OCI-LY3 (cell line): ENCODE results near the gene RPUSD1.

Experiments used
- H2AFZ ChIP-seq: fragments of 200-600, 300-600 bp; shearing (Covaris generic); 2 replicates; pipeline ENCODE4 v1.6.0; 2014; ENCODE audit warnings: antibody characterized with exemption, low read depth, low read length
- H3K27ac ChIP-seq: fragments of 200-600, 300-600 bp; sonication (generic); 2 replicates; pipeline ENCODE4 v1.5.1; 2014; ENCODE audit warnings: mild to moderate bottlenecking, low read length, moderate library complexity, mixed read lengths
- H3K27me3 ChIP-seq: fragments of 200-600, 300-600 bp; sonication (generic); 2 replicates; pipeline ENCODE4 v1.6.1; 2014; ENCODE audit warnings: low read depth, low read length, mixed read lengths
- H3K36me3 ChIP-seq: fragments of 200-600, 300-600 bp; sonication (generic); replicated peaks from 2 replicates; pipeline ENCODE3; 2014; ENCODE audit warnings: low read depth, low read length, mixed read lengths
- H3K4me1 ChIP-seq: fragments of 300-600, 200-600 bp; sonication (generic); 2 replicates; pipeline ENCODE4 v1.6.1; 2014; ENCODE audit warnings: low read length, mixed read lengths
- H3K4me2 ChIP-seq: fragments of 200-600, 300-600 bp; sonication (generic); 2 replicates; pipeline ENCODE4 v1.6.1; 2014; ENCODE audit warnings: low read length, mixed read lengths
- H3K4me3 ChIP-seq: fragments of 300-600, 200-600 bp; sonication (generic); 2 replicates; pipeline ENCODE4 v1.5.1; 2014; ENCODE audit warnings: antibody characterized with exemption, mild to moderate bottlenecking, low read length, moderate library complexity
- H3K79me2 ChIP-seq: fragments of 300-600, 200-600 bp; shearing (Covaris generic); 2 replicates; pipeline ENCODE4 v1.6.1; 2014; ENCODE audit warnings: mild to moderate bottlenecking, low read length, mixed read lengths
- H3K9ac ChIP-seq: fragments of 300-600, 200-600 bp; shearing (Covaris generic); 2 replicates; pipeline ENCODE4 v1.6.0; 2014; ENCODE audit warnings: mild to moderate bottlenecking, low read length, moderate library complexity
- H3K9me3 ChIP-seq: fragments of 200-600, 300-600 bp; shearing (Covaris generic); 2 replicates; pipeline ENCODE4 v1.6.1; 2014; ENCODE audit warnings: low read length, mixed read lengths; ENCODE audit not compliant: insufficient read depth
- H4K20me1 ChIP-seq: fragments of 200-600, 300-600 bp; sonication (generic); 2 replicates; pipeline ENCODE4 v1.6.1; 2016; ENCODE audit warnings: low read length, mixed read lengths; ENCODE audit not compliant: insufficient read depth
- CTCF ChIP-seq: fragments of 200-600, 300-600 bp; sonication (generic); IDR thresholded peaks from 2 replicates; pipeline ENCODE4 v1.5.1; 2014; ENCODE audit warnings: antibody characterized with exemption, low read length, low read depth
- EZH2phosphoT487 ChIP-seq: fragments of 200-600 bp; shearing (Covaris generic); IDR thresholded peaks from 2 replicates; pipeline ENCODE4 v1.6.1; 2018; ENCODE audit warnings: antibody characterized with exemption, mixed run types, low read depth

RPUSD1 gene

GRCh38 chr16:761625-762513 is 26.3 kb downstream of the RPUSD1 start:
- Histone ChIP-seq H3K4me2 (no peak overlapping the region), H3K4me1 (no peaks in the 10 kb centered on the region), H3K27ac (no peak overlapping the region), H3K27me3 (no peaks in the 10 kb centered on the region), H3K9ac (no peak overlapping the region), H3K36me3 (no peaks in the 10 kb centered on the region), H4K20me1 (no peaks in the 10 kb centered on the region), H3K9me3 (no peaks in the 10 kb centered on the region), H3K79me2 (no peaks in the 10 kb centered on the region), H3K4me3 (no peak overlapping the region), H2AFZ (no peak overlapping the region)
- TF ChIP-seq EZH2phosphoT487 (no peak), CTCF (no peak)

GRCh38 chr16:760545-761343 is 27.4 kb downstream of the RPUSD1 start, which contains the start of gene MSLN:
Gene MSLN, plus strand, starts transcription at chr16:760734. Its CDS starts 1,947 bp downstream, at chr16:762681.
- no peak within 1 kb of the TSS for H3K27ac ChIP-seq
- H4K20me1 ChIP-seq: no peaks in the 10 kb centered on the region
- H3K9me3 ChIP-seq: no peaks in the 10 kb centered on the region
- peaks cover 2% of the 10 kb centered on the region for H3K36me3 ChIP-seq
- H2AFZ ChIP-seq: no peak within 1 kb of the TSS
- H3K27me3 ChIP-seq: no peaks in the 10 kb centered on the region
- no peaks in the 10 kb centered on the region for H3K4me1 ChIP-seq
- H3K4me2 ChIP-seq: no peak within 1 kb of the TSS
- H3K79me2 ChIP-seq: no peaks in the 10 kb centered on the region
- H3K9ac ChIP-seq: no peak within 1 kb of the TSS
- no peak within 1 kb of the TSS for H3K4me3 ChIP-seq
- no peak for TF ChIP-seq EZH2phosphoT487
- no peak for TF ChIP-seq CTCF

- Histone ChIP-seq H3K4me1 (no peaks in the 10 kb centered on the region), H3K9me3 (no peaks in the 10 kb centered on the region), H3K27me3 (no peaks in the 10 kb centered on the region), H2AFZ (no peak overlapping the region), H3K4me3 (no peak overlapping the region), H3K79me2 (no peaks in the 10 kb centered on the region), H4K20me1 (no peaks in the 10 kb centered on the region), H3K36me3 (peaks cover 2% of the 10 kb centered on the region), H3K27ac (no peak overlapping the region), H3K9ac (no peak overlapping the region), H3K4me2 (no peak overlapping the region)
- TF ChIP-seq EZH2phosphoT487 (no peak), CTCF (no peak)
Observed at GRCh38 chr16:760065-760464, 28.1 kb downstream of the RPUSD1 start.
